SKM-1 (cell line): ENCODE results near the gene SLC35E2B.

Experiments
- DNase-seq: peaks from one replicate; lab custom pipeline; 2025; ENCODE audit not compliant: unreplicated experiment; lab: John Stamatoyannopoulos, UW

SLC35E2B gene

GRCh38 chr1:1626207-1627141 lies 66.1 kb downstream of the SLC35E2B start:
- DNase-seq: no peak

- no peak for DNase-seq
Measured at GRCh38 chr1:1625824-1626206, 66.8 kb downstream of the SLC35E2B start.

GRCh38 chr1:1625404-1625775 lies 67.2 kb downstream of the SLC35E2B start:
- no peak for DNase-seq

GRCh38 chr1:1624443-1625403 lies 67.9 kb downstream of the SLC35E2B start:
- no peak for DNase-seq

GRCh38 chr1:1623631-1624442 lies 68.8 kb downstream of the SLC35E2B start:
- no peak for DNase-seq

- DNase-seq: no peak
Measured at GRCh38 chr1:1623181-1623630, 69.4 kb downstream of the SLC35E2B start.

- DNase-seq: no peak
Measured at GRCh38 chr1:1622788-1623094, 69.9 kb downstream of the SLC35E2B start.

- no peak for DNase-seq
Measured at GRCh38 chr1:1622010-1622787, 70.4 kb downstream of the SLC35E2B start.

GRCh38 chr1:1621173-1622009 lies 71.2 kb downstream of the SLC35E2B start:
- no peak for DNase-seq

- no peak for DNase-seq
Measured at GRCh38 chr1:1620433-1621139, 72.0 kb downstream of the SLC35E2B start.

- no peak for DNase-seq
Measured at GRCh38 chr1:1619917-1620361, 72.7 kb downstream of the SLC35E2B start.

GRCh38 chr1:1618396-1619068 lies 74.1 kb downstream of the SLC35E2B start:
- no peak for DNase-seq

- no peak for DNase-seq
Measured at GRCh38 chr1:1617925-1618324, 74.7 kb downstream of the SLC35E2B start.

GRCh38 chr1:1617516-1617915 lies 75.1 kb downstream of the SLC35E2B start:
- DNase-seq: no peak

- no peak for DNase-seq
Measured at GRCh38 chr1:1616838-1617237, 75.8 kb downstream of the SLC35E2B start.

GRCh38 chr1:1616045-1616790 lies 76.4 kb downstream of the SLC35E2B start:
- no peak for DNase-seq

- peak; percentile 93 for DNase-seq
Measured at GRCh38 chr1:1615256-1616044, 77.1 kb downstream of the SLC35E2B start, which contains the start of gene MIB2. Gene MIB2 (plus strand): TSS chr1:1615500. CDS start chr1:1623453, 7,953 bp downstream.
